ENCODE measurements around the gene DVL1.

The DVL1 gene

DNA sequence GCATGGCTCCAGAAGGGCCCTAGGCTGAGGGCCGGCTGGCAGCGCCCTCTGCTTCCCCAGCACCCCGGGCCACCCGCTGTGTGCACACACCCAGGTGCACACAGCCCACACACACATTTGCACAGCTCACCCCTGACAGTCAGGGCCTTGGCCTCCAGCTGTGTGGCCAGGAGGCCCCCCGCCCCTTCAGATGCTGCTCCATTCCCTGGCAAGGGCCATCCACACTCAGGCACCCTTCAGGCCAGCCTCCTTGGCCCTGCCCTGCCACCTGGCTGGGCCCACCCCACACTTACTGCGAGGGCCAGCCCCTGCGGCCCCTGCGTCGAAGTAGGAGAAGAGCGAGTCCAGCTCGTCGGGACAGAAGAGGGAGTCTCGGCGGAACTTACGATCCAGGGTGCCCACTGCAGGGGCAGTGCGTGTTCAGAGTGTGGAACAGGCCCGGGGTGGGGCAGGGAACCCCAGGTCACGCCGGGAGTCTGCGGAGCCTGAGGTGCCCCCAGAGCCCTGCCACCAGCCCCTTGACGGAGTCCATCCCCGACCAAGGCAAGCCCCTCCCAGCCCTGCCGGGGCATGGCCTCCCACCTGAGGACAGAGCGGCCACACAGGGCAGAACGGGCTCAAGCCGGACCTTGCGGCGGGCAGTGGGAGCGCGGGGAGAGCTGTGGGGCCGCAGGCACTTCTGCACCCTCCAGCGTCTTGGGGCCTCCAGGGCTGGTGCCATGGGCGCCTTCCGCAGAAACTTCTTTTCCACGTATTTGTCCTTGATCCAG is 53.9 kb downstream of the DVL1 start:
- no peak for DNase-seq

DNA sequence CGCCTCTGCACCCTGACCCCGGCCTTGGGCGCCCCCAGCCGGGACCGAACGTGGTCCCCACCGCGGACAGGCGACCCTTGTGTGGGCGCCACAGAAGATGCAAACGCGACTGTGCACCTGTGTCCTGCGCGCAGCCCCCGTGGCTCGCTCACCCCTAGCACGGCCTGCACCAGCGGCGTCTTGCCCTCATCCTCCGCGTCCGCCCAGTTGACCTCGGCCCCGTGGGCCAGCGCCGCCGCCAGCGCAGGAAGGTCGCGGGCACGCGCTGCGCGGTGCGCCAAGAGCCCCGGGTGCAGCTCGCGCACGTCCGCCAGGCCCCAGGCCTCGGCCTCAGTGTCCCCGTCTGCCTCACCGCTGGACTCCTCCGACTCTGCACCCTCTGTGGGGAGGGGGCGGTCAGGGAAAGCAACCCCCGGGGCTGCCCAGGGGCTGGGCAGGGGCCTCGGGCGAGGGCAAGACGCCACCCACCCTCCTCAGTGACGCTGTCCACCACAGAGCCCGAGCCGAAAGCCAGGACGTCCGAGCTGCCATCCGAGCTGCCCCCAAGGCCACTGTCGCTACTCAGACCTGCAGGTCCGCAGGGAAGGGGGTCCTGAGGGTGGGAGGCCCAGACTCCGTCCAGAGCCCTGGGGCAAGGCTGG is 54.8 kb downstream of the DVL1 start:
- DNase-seq: no peak

DNA sequence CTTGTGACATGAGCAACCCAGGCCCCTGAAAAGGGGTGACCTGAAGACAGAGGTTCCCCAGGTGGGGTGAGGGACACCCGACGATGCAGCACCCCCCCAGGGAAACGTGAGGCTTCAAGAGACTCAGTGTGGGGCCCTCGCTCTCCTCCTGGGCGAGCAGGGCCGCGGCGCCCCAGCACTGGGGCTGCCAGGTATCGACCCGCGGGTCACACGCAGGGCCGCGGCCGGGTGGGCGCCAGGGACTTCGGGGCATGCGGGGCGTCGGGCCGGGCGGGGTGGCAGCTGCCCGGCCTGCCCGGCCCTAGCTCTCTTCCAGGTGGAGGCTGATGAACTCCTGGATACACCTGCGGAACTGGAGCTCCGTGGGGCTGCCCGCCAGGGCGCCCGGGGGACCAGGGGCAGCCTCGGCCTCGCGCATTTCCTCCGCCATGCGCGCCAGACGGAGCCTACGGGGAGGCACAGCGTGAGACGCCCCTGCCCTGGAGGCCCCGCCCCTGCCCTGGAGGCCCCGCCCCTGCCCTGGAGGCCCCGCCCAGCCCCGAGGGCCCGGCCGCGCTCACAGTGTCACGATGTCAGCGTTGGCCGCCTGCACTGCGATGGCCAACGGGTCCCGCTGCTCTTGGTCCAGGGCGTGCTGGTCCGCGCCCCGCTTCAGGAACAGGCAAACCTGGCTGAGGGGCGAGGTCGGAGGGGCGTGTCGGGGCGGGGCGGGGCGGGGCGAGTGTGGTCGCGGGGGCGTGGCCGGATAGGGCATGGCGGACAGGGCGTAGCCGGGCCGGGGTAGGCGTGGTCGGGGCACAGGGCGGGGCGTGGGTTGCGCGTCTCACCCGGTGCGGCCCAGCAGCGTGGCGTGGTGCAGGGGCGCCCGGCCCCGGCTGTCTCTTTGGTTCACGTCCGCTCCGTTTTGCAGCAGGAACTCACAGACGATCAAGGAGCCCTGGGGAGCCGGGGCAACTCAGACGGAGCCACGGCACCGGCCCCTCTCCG is 55.7 kb downstream of the DVL1 start:
- no peak for DNase-seq

DNA sequence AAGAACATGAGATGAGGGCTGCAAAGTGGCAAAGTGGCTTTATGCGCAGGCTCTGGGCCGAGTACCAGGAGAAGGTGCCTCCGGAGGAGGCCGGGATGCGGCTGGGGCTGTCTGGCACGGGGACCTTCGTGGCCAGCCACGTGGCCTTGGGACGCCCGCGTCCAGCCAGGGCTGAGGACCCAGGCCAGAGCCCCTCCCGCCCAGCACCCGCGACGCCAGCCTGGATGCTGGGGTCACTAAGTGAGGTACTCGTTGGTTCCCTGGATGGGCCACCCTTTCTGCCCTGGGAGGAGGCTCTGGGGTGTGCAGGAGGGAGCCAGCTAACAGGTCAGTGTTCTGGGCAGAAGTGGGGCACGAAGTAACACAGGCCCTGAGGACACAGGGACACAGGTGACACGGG is 56.4 kb downstream of the DVL1 start:
- no peak for DNase-seq

DNA sequence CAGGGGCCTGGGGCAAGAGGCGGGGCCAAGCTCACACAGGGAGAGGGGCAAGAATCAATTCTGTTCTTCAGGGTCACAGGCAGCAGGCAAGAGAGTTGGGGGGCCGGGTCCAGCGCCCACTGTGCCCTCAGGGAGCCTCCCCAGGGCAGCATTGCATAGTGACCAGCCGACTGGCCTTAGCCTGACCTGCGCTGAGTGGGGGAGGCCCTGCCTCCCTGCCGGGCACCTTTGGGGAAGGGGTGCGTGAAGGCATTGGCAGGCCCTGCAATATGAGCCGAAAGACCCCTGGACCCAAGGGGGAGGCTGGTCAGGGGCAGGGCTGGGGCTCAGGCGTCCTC is 56.8 kb downstream of the DVL1 start:
- no peak for DNase-seq

DNA sequence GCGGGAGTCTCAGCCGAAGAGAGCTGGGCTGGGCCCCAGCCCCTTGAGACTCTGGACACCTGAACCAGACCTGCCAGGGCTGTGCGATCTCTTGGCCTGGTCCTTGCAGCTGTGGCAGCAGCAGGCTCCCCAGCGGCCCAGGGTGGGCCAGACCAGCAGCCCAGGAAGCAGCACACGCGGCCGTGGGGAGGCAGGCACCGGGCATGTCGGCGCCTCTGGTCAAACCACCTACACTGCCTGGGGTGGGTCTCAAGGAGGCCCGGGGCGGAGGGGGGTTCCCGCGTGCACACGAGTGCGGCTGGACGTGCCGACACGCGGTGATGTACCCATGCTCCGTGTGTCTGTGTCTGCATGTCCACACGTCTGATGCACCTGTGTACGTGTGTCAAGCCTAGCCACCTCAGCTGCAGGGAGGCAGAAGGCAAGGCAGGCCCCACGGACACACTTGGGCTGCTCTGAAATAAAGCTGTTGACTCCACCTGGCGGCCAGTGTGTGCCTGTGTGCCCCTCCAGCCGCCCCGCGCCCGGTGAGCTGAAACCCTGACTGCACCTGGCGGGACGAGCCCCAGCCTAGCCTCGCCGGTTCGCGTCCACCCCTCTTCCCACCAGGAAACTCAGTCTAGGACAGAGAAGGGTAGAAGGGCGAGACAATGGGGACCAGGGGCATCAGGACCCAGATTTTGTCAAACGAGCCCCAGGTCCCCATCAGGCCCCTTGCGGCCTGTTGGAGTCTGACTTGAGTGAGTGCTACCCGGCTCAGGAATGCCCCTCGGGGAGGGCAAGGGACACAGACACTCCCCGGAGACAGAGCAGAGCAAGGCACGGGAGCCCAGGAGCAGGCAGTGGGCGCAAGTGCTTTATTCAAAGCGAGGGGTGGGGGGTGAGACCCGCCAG is 57.4 kb downstream of the DVL1 start:
- peak; percentile 87 for DNase-seq

DNA sequence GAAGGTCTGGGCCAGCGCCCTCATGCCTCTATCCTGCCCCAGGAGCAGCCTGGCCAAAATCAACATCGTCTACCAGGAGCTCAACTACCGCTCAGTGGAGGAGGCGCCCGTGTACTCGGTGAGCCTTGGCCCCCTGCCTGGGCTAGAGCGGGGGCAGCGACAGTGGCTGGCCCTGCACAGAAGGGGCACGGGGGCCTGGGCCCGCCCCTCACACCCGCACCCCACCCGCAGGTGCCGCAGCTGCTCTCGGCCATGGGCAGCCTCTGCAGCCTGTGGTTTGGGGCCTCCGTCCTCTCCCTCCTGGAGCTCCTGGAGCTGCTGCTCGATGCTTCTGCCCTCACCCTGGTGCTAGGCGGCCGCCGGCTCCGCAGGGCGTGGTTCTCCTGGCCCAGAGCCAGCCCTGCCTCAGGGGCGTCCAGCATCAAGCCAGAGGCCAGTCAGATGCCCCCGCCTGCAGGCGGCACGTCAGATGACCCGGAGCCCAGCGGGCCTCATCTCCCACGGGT is 58.1 kb downstream of the DVL1 start:
- DNase-seq: peak; percentile 34

DNA sequence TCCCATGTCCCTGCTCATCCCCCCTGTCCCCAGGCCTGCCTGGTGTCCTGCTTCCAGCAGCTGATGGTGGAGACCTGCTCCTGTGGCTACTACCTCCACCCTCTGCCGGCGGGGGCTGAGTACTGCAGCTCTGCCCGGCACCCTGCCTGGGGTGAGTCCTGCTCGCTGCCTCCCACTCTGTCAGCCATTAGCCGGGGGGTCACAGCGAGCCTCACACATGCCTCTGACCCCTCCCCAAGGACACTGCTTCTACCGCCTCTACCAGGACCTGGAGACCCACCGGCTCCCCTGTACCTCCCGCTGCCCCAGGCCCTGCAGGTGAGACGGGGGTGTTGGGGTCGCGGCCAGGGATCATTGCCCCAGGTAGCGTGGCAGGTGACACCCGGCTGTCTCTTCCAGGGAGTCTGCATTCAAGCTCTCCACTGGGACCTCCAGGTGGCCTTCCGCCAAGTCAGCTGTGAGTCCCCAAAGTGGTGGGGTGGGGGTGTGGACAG is 58.9 kb downstream of the DVL1 start:
- DNase-seq: peak; percentile 27

DNA sequence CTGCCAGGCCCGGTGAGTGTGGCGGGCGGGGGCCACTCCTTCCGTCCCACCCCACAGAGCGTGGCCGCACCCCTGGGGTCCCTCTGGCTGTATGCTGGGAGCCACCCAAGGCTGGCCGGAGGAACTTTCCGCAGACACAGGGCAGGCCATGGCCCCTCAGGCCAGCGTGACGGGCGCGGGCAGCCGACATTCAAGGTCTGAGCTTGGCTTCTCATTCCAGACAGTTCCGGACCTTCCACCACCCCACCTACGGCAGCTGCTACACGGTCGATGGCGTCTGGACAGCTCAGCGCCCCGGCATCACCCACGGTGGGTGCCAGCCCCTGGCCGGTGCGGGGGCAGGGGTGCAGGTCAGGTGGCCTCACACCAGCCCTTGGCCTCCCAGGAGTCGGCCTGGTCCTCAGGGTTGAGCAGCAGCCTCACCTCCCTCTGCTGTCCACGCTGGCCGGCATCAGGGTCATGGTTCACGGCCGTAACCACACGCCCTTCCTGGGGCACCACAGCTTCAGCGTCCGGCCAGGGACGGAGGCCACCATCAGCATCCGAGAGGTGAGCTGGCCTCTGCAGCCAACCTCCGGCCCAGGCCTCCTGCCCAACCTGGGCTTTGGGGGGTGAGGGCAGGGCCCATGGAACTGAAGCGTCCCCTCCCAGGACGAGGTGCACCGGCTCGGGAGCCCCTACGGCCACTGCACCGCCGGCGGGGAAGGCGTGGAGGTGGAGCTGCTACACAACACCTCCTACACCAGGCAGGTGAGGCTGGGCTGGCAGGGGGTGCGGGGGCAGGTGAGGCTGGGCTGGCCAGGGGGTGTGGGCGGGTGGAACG is 61.7 kb downstream of the DVL1 start:
- DNase-seq: no peak

DNA sequence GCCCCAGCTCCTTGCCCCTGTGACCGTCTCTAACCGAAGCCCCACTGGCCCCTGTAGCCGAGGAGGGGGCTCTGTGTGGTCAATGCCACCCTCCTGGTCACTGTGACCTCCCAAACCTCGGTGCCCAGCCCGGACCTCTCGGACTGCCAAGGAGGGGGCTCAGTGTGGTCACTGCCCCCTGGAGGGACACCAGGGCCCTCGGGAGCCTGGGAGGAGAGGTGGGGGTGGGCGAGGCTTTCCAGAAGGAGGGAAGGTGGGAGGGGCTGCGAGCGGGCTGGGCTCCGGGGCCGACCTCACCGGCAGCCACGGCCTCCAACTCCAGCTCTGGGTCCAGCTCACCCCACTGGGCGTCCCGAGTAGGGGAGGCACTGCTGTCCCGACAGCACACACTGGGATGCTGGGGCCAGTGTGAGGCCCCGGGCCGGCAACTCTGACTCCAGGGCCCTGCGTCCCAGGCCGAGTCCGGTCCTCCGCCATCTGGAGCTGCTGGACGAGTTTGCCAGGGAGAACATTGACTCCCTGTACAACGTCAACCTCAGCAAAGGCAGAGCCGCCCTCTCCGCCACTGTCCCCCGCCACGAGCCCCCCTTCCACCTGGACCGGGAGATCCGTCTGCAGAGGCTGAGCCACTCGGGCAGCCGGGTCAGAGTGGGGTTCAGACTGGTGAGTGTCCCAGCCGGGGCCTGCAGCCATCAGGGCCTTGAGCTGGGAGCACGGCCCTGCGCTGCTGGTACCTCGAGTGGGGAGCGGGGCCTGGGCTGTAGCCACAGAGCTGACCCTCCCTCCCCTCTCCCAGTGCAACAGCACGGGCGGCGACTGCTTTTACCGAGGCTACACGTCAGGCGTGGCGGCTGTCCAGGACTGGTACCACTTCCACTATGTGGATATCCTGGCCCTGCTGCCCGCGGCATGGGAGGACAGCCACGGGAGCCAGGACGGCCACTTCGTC is 62.6 kb downstream of the DVL1 start:
- DNase-seq: no peak

DNA sequence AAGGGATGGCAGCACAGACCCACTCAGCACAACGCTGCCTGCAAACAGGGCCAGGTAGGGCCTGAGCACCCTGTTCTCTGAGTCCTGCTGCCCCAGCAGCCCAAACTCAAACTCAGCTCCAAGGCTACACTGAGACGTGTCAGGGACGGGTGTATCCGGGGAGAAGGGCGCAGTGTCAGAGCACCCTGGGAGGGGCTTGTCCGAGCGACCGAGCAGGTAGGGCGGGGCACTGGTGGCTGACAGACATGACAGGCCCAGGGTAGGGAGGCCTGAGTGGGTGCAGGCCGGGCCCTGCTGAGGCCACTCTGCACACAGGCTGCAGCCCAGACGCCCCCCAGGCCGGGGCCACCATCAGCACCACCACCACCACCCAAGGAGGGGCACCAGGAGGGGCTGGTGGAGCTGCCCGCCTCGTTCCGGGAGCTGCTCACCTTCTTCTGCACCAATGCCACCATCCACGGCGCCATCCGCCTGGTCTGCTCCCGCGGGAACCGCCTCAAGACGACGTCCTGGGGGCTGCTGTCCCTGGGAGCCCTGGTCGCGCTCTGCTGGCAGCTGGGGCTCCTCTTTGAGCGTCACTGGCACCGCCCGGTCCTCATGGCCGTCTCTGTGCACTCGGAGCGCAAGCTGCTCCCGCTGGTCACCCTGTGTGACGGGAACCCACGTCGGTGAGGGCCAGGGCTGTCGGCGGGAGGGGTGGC is 63.5 kb downstream of the DVL1 start:
- DNase-seq: no peak
